Adipocyte (in vitro differentiated cells): ENCODE data around the gene MAD1L1.

Source experiments
- DNase-seq: peaks from one replicate; pipeline ENCODE4 v3.0.0-alpha.2; 2015; ENCODE audit warnings: low read depth
- H3K27me3 ChIP-seq: replicated peaks from 2 replicates; pipeline ENCODE4 v1.7.0; 2013; ENCODE audit warnings: mild to moderate bottlenecking, low read length, moderate library complexity; ENCODE audit not compliant: control insufficient read depth, insufficient read depth
- H3K36me3 ChIP-seq: 2 replicates; pipeline ENCODE4 v1.7.0; 2013; ENCODE audit warnings: low read length, mild to moderate bottlenecking, moderate library complexity; ENCODE audit not compliant: control insufficient read depth, insufficient read depth, severe bottlenecking
- H3K4me1 ChIP-seq: 2 replicates; pipeline ENCODE4 v1.7.0; 2013; ENCODE audit warnings: mild to moderate bottlenecking, low read length, moderate library complexity; ENCODE audit not compliant: control insufficient read depth, insufficient read depth
- H3K4me3 ChIP-seq: 2 replicates; pipeline ENCODE4 v1.7.0; 2013; ENCODE audit warnings: mild to moderate bottlenecking, low read length, moderate library complexity
- H3K9ac ChIP-seq: 2 replicates; pipeline ENCODE4 v1.7.0; 2013; ENCODE audit warnings: mild to moderate bottlenecking, low read length, moderate library complexity
- H3K9me3 ChIP-seq: 2 replicates; pipeline ENCODE4 v1.7.0; 2013; ENCODE audit warnings: mild to moderate bottlenecking, low read length, moderate library complexity; ENCODE audit not compliant: control insufficient read depth

Gene MAD1L1

GRCh38 chr7:2100278-2101208, 132.2 kb downstream of the MAD1L1 start:
- Histone ChIP-seq H3K27me3 (no peaks in the 10 kb centered on the region), H3K4me3 (no peak overlapping the region), H3K9me3 (no peaks in the 10 kb centered on the region), H3K36me3 (no peaks in the 10 kb centered on the region), H3K9ac (no peak overlapping the region), H3K4me1 (peaks cover 33% of the 10 kb centered on the region)
- no peak for DNase-seq

- no peaks in the 10 kb centered on the region for H3K27me3 ChIP-seq
- peak overlapping the region; percentile 23 for H3K9ac ChIP-seq
- no peaks in the 10 kb centered on the region for H3K9me3 ChIP-seq
- peaks cover 25% of the 10 kb centered on the region for H3K4me1 ChIP-seq
- peak; percentile 58 for DNase-seq
- H3K36me3 ChIP-seq: no peaks in the 10 kb centered on the region
- H3K4me3 ChIP-seq: no peak overlapping the region
These were observed 133.4 kb downstream of the MAD1L1 start for GRCh38 chr7:2099048-2099957.

DNA sequence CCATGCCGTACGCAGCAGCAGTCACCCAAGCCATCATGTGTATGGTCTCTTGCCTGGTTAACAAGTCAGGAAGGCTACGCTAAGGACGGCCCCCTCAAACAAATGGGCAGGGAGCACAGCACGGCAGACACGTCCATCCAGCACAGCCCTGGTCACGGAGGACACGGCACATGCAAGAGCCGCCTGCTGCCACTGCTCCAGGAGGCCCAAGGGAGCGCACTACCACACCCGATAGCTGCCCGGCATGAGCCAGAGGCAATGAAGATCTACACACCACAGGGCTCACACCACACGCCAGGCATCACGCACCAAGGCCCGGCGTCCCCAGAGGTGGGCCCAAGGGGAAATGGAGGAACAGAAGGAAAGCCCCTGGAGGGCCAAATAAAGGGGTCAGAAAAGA, 134.2 kb downstream of the MAD1L1 start:
- H3K4me3 ChIP-seq: no peak overlapping the region
- no peak overlapping the region for H3K9ac ChIP-seq
- no peaks in the 10 kb centered on the region for H3K27me3 ChIP-seq
- H3K4me1 ChIP-seq: peaks cover 17% of the 10 kb centered on the region
- no peaks in the 10 kb centered on the region for H3K36me3 ChIP-seq
- DNase-seq: no peak
- H3K9me3 ChIP-seq: no peaks in the 10 kb centered on the region

- H3K9ac ChIP-seq: no peak overlapping the region
- H3K4me1 ChIP-seq: peaks cover 13% of the 10 kb centered on the region
- no peak for DNase-seq
- H3K36me3 ChIP-seq: no peaks in the 10 kb centered on the region
- H3K4me3 ChIP-seq: no peak overlapping the region
- H3K27me3 ChIP-seq: no peaks in the 10 kb centered on the region
- H3K9me3 ChIP-seq: no peaks in the 10 kb centered on the region
These were observed 134.7 kb downstream of the MAD1L1 start for GRCh38 chr7:2098056-2098455.

- Histone ChIP-seq H3K36me3 (no peaks in the 10 kb centered on the region), H3K27me3 (no peaks in the 10 kb centered on the region), H3K4me1 (peaks cover 13% of the 10 kb centered on the region), H3K9ac (no peak overlapping the region), H3K4me3 (no peak overlapping the region), H3K9me3 (no peaks in the 10 kb centered on the region)
- no peak for DNase-seq
These were observed 135.3 kb downstream of the MAD1L1 start for GRCh38 chr7:2097492-2097891.

DNA sequence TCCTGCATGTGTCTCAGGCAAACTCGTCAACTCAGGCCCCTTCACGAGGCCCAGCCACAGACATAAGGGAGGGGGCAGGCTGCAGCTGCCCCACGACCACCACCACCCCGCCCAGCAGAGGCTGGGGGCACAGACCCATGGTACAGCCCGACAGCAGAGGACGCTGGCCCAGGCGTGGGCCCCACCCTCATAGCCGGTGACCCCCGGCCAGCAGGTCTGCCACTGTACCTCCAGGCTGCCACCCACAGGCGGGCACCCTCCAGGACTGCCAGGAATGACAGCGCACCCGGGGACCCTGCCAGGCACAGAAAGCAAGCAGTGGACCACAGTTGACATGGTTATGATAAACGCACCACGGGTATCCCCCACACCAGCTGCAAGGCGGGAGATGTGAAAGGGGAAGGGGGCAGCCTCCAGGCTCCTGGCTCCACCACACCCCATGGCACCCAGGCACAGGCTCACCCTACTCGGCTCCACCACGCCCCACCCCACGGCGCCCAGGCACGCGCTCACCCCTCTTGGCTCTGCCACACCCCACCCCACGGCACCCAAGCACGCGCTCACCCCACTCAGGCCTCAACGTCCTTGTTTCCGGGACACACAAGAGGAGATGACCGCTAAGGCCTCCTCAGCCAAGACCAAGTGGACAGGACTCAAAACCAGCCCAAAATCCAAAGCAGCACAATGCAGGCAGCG, 135.9 kb downstream of the MAD1L1 start:
- no peaks in the 10 kb centered on the region for H3K27me3 ChIP-seq
- H3K9me3 ChIP-seq: no peaks in the 10 kb centered on the region
- H3K36me3 ChIP-seq: no peaks in the 10 kb centered on the region
- H3K9ac ChIP-seq: no peak overlapping the region
- no peak for DNase-seq
- no peak overlapping the region for H3K4me3 ChIP-seq
- H3K4me1 ChIP-seq: peaks cover 13% of the 10 kb centered on the region

GRCh38 chr7:2095436-2095835, 137.3 kb downstream of the MAD1L1 start:
- H3K27me3 ChIP-seq: no peaks in the 10 kb centered on the region
- H3K4me1 ChIP-seq: peaks cover 13% of the 10 kb centered on the region
- peaks cover 3% of the 10 kb centered on the region for H3K36me3 ChIP-seq
- no peak overlapping the region for H3K9ac ChIP-seq
- H3K4me3 ChIP-seq: no peak overlapping the region
- no peaks in the 10 kb centered on the region for H3K9me3 ChIP-seq
- no peak for DNase-seq

DNA sequence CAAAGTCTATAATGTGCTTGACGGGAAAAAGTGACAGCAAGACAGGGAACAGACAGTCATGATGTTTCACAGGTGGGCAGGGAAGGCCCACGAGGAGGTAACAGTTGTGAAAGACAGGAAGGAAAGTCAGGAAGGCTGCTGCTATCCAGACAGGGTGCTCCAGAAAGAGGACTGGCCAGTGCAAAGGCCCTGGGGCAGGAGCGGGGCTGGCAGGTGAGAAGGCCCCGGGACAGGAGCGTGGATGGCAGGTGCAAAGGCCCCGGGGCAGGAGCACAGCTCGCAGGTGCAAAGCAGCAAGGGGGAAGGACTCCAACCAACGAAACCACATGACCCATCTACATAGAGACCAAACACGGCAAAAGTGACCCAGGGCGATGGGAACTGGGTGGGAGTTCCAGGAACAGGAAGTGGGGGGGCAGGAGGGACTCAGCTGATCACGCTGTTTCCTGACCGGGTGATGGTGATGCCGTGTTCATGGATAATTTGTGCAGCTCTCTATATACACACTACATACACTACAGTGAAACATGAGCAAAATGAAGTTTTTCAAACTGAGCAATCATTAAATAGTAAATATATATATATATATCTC, 138.2 kb downstream of the MAD1L1 start:
- Histone ChIP-seq H3K36me3 (peaks cover 3% of the 10 kb centered on the region), H3K9me3 (no peaks in the 10 kb centered on the region), H3K4me1 (peaks cover 7% of the 10 kb centered on the region), H3K4me3 (no peak overlapping the region), H3K27me3 (no peaks in the 10 kb centered on the region), H3K9ac (no peak overlapping the region)
- no peak for DNase-seq

DNA sequence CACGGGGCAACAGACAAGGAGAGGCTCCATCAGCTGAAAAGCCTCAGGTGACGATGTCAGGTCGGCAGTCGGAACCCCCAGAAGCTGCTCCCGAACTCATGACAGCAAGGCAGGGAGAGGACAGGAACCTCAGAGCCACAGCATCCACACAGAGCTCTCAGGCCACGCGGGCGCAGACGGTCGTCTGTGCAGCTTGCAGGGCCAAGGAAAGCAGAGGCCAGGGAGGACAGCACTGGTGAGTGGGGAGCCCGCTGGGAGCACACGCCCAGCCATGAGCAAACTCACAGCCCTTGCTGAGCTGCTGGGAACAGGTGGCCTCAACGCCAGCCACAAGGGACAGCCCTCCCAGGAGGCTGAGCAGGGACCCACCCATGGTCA, 138.9 kb downstream of the MAD1L1 start:
- Histone ChIP-seq H3K36me3 (peaks cover 3% of the 10 kb centered on the region), H3K27me3 (no peaks in the 10 kb centered on the region), H3K9me3 (no peaks in the 10 kb centered on the region), H3K4me3 (no peak overlapping the region), H3K4me1 (no peaks in the 10 kb centered on the region), H3K9ac (no peak overlapping the region)
- no peak for DNase-seq

- Histone ChIP-seq H3K9ac (no peak overlapping the region), H3K27me3 (no peaks in the 10 kb centered on the region), H3K9me3 (no peaks in the 10 kb centered on the region), H3K36me3 (peaks cover 3% of the 10 kb centered on the region), H3K4me1 (no peaks in the 10 kb centered on the region), H3K4me3 (no peak overlapping the region)
- peak; percentile 32 for DNase-seq
These were observed 139.4 kb downstream of the MAD1L1 start for GRCh38 chr7:2093215-2093842.
